Measurements from ENCODE around the gene BICC1.
"Not testable (repeated sequence)": the region's sequence is repeated elsewhere in the genome, so short reads cannot be mapped to it uniquely, and the experiment has no call there.

Gene BICC1

DNA sequence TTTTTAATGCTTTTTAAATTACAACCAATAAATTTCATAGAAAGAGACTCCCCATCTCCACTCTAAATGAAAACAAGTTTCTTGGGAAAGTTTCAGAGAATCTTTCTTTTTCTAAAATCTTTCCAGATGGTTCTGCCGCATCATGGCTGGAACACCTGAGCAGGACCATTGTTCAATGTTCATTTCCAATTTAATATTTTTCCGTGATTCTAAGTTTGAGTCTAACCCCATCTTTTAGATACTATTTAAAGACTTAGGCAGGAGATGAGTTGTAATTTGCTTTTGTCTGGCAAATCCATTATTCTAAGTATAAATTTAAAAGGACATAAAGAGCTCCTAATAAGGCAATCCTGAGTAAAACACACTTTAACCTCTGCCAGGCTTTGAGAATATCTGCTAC is 325.2 kb downstream of the BICC1 start:
- no peak for DNase-seq

DNA sequence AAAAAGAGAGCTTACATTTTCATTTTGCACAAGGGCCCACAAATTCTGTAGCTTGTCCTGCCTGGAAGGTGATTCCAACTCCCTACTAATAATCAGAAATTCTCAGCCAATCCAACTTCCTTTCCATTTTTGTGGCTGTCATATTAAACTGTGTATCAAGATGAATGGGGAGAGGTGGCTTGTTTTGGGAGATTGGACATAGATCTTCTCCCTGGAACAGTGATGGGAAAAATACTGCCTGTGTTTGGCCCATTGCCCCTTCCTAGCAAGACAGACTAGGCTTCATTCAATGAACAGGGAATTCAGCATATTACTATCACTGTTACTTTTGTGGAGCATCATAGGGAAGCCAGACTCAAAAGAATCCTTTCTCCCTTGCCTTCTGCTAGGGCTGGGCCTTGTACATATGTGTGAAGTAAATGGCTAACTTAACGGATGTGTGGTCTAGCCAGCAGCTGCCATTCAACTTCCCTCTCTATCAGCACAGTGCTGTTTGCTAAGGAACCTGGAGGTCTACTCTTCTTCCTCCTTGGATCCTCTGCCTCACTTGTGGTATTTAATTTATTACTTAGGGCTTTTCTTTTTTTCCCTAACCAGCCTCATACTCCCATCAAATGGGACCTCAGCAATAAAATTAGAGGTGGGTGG is 326.0 kb downstream of the BICC1 start:
- DNase-seq, result no peak

DNA sequence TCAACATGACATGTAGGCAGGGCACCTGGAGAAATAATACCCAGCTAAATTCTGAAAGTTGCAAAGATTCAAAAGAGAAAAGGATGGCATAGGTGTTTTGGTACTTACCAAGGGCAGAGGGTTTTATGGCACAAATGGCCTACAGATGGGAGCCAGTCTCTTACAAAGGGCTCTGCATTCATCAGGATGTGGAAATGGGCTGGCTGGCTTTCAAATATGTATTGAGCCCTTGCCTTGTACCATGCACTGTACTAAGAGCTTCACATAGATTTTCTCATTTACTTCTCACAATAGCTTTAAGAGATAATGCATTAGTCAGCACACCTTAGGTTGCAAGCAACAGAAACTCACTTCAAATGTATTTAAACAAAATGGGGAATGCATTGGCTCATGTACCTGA is 327.1 kb downstream of the BICC1 start:
- no peak for DNase-seq

DNA sequence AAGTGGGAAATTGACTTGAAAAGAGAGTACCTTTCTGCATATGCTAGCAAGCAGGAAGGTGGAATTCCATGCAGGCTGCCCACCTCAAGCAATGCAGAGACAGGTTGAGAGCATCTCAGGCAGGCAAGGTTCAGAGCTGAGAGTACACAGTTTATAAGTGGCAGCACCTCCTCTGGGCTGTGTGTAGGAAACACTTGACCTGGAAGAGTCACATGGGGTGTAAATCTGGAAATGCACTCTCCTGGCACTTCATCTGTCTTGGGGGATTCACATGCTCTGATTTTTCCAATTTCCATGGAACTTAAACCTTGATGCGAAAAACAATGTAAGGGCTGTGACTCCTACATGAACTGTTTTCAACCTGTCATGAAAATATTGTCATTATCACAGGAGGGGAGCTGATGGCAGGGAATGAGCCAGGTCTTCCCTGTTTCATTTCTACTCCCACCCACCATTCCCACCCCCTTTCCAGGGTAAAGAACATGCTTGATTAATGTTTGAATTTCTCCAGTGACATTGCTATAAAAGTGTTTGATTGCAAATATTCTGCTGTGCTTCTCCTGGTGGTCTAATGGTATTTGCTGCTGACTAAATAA is 328.3 kb downstream of the BICC1 start:
- DNase-seq, result no peak

DNA sequence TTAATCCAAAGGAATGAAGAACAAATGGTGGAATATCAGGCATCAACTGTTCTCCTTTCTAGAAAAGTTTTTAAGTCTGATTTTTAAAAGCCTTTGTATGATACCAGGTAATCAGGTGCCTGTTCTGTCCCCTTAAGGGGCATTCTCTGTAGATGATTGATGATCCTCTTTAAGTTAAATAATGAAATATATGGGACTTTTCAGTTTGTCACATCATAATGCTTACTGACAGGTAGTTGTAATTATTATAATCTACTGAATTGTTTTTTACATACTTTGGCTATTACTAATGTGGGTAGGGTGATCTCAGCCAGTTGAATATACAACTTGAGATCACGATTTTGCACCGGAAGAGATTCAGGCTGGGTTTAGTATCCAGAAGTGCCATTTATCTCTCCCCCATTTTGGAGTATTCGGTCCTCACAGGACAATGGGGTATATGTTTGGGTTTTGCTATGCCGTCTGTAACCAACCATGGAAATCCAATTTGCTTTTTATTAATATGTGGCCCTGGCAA is 330.2 kb downstream of the BICC1 start:
- DNase-seq, result no peak

DNA sequence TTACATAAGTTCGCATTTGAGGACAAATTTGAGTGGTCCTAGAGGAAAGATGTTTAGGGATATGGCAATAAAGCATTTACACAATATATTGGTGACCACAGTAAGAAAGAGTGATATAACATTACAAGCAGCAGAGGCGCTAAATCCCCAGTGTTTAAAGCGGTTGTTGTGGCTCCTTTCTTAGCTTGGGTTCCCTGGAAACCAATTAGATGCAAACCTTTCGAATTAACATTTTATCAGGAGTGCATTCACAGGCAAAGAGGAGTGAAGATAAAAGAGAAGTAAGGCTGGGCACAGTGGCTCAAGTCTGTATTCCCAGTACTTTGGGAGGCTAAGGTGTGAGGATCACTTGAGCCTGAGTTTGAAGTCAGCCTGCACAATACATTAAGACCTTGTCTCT is 331.1 kb downstream of the BICC1 start:
- no peak for DNase-seq

DNA sequence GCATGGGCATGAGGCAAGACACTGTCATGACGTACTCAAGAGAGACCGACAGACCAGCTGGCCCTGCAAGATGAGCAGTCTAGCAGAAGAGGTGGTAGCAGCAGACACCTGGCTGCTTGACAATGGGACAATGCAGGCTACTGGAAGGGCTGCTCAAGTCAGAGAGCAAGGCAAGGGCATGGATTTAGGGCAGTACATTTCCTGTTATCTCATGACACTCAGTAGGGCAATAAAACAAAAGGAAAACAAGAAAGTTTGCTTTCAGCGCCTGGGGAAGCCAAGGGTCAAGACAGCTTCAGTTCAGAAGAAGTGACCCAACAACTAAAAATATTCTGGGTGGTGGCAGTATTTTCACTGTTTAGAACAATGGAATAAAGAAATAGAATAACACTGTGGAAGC is 332.0 kb downstream of the BICC1 start:
- no peak for DNase-seq

DNA sequence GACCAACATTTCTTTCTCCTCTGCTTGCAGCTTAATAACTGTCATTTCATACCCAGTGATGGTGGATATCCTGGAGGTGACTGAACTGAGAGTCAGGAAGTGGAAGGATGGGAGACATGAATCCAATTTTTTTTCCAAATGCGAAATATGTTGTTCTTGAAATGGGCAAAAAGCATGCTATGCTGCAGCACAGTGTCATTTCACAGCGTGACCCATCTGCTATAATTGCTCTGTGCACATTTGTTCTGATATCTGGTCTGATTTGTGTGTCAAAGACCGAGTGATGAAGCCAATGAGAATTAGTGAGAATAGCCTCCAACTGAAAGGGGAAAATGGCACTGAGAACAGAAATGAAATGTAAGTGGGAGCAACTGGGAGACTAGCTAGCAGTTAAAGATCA is 334.2 kb downstream of the BICC1 start:
- DNase-seq, result no peak

DNA sequence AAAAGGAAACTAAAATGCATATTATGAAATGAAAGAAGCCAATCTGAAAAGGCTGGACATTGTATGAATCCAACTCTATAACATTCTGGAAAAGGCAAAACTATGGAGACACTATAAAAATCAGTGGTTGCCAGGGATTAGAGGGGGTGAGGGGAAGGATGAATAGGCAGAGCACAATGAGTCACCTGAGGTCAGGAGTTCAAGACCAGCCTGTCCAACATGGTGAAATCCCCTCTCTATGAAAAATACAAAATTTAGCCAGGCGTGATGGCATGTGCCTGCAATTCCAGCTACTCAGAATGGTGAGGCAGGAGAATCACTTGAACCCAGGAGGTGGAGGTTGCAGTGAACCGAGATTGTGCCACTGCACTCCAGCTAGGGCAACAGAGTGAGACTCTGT is 338.9 kb downstream of the BICC1 start:
- DNase-seq, result no peak

DNA sequence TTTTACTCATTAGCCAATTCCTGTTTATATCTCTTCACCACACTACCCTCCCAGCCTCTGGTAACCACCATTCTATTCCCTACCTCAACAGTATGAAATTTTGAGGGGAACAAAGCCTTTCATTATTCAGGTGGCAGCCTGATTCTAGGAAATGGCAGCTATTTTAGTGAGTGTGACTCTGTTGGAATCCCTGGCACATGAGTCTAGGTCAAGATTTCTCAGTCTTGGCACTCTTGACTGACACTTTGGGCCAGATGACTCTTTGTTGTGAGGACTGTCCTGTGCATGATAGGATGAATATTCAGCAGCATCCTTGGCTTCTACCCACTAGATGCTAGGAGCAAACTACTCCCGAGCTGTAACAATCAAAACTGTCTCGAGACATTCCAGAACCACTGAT is 341.0 kb downstream of the BICC1 start:
- DNase-seq, result no peak

DNA sequence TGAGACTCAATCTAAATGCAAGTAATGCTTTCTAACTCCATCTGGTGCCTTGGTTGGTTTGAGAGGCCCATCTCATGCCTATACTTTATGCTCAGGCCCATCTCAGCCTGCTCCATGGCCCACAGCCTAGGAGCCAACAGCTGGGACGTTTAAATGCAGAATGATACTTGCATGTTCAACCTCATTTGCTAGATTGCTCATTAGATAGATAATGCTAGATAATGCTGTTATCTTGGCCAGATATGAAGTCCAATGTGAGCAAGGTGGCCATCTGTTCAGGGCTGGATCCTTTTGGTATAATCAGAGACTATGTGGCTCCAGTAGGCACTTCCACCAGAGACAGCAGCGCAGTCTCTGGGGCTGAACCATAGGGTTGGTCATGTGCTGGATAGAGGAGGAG is 342.1 kb downstream of the BICC1 start:
- DNase-seq, result no peak

DNA sequence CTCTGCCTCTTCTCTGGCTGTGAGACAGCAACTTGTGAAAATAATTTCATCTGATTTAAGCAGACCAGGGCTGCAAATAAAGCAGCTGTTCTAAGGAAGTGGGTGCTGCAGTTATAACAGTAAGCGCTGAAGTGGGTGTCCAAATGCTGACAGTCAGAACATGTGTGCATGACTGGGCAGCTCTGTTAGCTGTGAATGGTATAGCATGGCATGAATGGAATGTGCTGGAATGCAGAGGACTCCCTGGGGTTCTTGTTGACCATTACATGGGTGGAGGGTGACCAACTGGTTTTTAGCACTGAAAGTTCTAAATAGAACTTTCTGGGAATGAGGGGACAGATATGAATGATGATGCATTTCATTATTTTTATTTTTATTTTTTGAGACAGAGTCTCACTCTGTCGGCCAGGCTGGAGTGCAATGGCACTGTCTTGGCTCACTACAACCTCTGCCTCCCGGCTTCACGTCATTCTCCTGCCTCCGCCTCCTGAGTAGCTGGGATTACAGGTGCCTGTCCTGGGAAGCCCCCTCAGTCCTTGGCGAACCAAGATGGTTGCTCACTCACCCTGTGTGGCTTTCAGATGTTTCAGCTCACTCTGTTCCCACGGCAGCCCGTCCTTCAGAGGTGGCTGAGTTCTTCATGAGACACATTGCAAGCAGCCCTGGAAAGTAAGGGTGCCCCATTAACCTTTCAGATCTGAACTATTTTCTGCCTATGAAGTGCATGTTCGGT is 344.0 kb downstream of the BICC1 start:
- no peak for DNase-seq

DNA sequence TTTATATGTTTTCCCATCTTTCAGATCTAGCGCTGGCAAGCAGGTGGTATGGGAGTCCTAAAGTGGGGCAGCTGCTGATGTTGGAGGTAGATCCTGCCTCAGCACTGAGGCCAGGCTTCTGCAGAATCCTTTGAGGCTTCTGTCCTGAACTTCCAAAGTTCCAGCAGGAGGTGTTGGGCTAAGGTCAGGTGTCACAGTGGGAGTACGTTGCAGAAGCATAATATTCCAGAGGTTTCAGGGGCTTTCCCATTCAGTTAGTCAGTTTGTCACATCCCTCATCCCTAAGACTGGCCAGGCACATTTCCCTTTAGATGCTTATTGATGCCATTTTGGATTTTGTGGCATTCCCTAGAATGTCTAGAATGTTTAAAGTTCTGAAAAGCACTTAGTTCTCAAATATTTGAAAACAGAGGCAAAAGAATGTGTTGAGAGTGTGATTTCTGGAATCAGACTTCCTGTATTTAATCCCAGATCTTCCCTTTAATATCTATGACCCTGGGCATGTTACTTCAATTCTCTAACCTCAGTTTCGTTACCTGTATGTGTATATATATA is 344.7 kb downstream of the BICC1 start:
- no peak for DNase-seq

DNA sequence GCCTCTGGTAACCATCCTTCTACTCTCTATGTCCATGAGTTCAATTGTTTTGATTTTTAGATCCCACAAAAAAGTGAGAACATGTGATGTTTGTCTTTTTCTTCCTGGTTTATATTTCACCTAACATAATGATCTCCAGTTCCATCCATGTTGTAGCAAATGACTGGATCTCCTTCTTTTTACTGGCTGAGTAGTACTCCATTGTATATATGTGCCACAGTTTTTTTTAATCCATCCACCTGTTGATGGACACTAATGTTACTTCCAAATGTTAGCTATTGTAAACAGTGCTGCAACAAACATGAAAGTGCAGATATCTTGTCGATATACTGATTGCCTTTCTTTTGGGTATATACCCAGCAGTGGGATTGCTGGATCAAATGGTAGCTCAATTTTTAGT is 345.5 kb downstream of the BICC1 start:
- DNase-seq, result not testable (repeated sequence)

DNA sequence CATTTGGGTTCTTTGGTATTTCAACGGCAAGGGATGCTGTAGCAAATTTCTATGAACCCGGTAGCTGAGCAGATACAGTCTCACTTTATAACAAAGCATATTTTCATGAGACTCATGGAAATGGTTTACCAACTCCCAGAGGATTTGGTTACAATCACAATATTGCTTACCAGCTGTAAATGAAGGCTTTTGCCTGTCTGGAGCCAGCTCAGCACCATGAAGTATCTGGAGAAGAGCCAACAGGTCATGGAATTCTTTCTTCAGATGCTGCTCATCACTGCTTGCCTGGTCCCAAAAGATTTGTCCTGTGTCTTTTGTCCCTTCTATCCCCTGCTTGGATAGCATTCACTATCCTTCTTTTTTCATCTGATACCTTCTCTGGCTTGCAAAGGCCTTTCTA is 346.9 kb downstream of the BICC1 start:
- DNase-seq, result no peak

DNA sequence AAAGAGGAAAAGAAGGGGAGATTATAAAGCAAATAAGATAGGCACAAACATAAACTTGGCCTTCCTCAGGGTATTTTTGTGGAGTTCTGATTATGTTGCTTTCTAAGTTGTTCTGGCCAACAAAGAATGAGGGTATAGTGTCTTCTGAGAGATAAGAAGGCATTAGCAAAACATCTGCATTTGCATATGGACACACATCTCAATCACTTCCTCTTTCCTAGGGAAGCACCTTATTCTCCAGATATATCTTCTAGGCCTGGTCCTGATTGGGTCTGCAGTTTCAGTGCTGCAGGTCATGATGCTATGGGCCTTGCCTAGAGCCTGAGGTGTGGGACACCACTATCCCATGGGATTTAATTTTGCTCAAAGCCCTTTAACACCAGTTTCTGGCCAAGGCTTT is 355.0 kb downstream of the BICC1 start:
- no peak for DNase-seq

DNA sequence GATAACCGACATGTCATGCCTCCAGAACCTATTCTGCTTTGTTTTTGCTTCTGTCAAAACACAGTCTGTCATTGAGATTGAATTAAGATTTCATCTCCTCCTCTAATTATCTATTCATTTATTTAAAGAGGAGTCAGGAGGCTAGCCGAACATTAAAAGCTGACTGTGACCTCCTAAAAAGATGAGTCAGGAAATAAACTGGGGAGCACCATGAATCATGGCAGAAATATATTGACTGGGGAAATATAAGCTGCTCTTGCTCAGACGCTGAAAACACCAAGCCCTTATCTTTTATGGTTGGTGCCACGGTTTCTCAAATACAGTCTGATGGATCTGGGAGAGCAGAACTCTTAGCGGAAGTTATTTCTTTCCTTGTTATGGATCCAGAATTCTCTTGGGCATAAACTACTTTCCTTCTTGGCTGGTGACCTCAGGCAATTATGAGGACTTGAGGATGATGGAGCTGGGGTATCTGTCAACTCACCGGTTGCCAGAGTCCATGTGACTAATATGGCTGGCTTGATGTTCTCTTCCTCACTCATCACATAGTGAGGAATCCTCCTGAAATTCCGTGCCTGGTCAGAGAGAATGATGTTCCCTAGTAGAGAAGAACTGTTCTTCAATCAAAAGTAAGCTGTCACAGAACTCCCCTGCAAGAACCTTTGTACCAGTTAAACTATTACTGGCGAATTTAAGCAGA is 356.2 kb downstream of the BICC1 start:
- DNase-seq, result no peak

DNA sequence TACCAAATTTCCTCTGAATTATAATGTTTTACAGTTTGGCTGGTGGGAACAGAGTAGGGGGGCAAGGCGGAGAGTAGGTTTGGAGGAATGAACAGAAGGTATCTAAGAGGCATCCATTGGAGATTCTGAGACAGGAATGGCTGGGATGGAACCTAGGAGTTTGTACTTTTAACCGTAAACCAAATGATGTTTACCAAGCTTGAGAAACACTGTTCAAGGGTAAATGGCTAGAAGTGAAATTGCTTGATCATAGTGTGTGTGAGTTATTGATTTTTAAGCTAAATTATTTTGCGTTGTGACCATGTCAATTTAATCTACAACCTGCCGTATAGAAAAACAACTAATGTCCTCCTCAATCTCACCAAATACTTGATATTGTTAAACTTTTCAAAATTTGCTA is 357.4 kb downstream of the BICC1 start:
- DNase-seq, result no peak

DNA sequence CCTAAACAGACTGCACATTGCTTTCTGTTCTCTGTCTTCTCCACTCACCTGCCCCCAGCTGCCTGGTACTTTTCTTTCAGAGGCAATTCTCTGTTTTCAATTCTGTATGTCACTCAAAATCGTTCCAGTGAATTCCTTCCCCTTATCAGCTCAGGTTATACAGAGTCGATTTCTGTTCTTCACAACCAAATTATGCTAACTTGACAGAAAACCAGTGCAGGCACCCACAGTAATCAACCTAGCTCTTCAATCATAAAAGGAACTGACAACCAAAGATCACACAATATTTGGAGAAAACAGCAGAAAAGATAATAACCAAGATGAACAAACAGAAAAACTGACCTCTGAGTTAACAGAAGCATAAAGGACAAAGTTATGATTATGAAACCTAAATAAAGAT is 360.5 kb downstream of the BICC1 start:
- no peak for DNase-seq
